Frontal cortex (tissue), 4 donors: ENCODE data around the gene SMG6. TPM values are rescaled to one million over a fixed set of nuclear protein-coding genes. Genes with fewer than 3 reads are reported as not detected.
"Not testable (repeated sequence)": the region's sequence is repeated elsewhere in the genome, so short reads cannot be mapped to it uniquely, and the experiment has no call there.

Experiments
- DNase-seq, 2 donors: peaks; one replicate each; pipeline ENCODE4 v3.0.0; 2012; ENCODE audit warnings: low spot score in 2 of 2
- FAIRE-seq: peaks from 2 replicates; lab custom pipeline; 2012; peaks lifted over from hg19 to GRCh38; lab: Jason Lieb, UNC
- total RNA-seq: library from RNA; depleted of rRNA; stranded (reverse); fragments of >200 nt; gene quantifications from one replicate; pipeline ENCODE4 v1.2.3, GENCODE V29; 2014
- donor health status: control.
- donor health status: control.
- donor health status: control.

The SMG6 gene
- total RNA-seq, 1 donor from 2014 or later = 17.5 TPM

DNA sequence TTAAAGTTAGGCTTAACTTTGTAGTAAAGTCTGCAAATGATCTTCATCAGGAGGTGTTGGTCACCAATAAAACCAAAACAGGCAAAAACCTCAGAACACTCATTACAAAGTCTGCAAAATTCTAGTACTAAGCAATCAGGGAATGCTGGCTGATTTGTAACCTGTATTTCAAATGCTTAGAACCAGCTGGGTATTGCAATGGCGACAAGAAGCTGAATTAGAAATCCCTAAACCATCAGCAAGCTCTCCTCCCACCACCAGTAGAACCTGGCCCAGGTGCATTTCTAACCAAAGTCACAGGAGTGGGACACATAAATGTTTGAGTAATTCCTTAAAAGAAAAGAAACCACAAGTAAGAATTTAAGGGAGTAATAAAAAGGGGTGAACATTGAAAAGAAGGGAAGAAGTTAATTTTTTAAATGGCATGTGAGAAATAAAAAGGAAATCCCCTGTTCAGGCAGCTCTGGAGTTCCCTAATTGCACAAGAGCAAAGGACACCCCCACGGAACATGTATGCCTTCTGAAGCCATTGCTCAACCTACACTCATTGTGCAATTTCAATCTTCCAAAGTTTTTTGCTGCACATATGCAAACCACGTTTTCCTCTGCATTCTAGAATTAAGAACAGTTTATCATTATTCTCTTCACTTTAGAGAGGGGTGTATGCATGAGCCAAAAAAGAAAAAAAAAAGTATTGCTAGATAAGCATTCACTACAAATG lies 145.8 kb downstream of the SMG6 start:
- FAIRE-seq (no peak), DNase-seq (no peak)

GRCh38 chr17:2157081-2157480 lies 146.5 kb downstream of the SMG6 start:
- DNase-seq = no peak
- FAIRE-seq = no peak

GRCh38 chr17:2156666-2157065 lies 146.9 kb downstream of the SMG6 start:
- no peak for DNase-seq
- no peak for FAIRE-seq

- DNase-seq (no peak), FAIRE-seq (no peak)
These were observed 148.0 kb downstream of the SMG6 start for GRCh38 chr17:2155573-2155972.

GRCh38 chr17:2151358-2152033 lies 152.1 kb downstream of the SMG6 start:
- FAIRE-seq = no peak
- no peak for DNase-seq

GRCh38 chr17:2150806-2151205 lies 152.8 kb downstream of the SMG6 start:
- no peak for DNase-seq
- no peak for FAIRE-seq

- DNase-seq (no peak), FAIRE-seq (no peak)
These were observed 153.7 kb downstream of the SMG6 start for GRCh38 chr17:2149934-2150333.

DNA sequence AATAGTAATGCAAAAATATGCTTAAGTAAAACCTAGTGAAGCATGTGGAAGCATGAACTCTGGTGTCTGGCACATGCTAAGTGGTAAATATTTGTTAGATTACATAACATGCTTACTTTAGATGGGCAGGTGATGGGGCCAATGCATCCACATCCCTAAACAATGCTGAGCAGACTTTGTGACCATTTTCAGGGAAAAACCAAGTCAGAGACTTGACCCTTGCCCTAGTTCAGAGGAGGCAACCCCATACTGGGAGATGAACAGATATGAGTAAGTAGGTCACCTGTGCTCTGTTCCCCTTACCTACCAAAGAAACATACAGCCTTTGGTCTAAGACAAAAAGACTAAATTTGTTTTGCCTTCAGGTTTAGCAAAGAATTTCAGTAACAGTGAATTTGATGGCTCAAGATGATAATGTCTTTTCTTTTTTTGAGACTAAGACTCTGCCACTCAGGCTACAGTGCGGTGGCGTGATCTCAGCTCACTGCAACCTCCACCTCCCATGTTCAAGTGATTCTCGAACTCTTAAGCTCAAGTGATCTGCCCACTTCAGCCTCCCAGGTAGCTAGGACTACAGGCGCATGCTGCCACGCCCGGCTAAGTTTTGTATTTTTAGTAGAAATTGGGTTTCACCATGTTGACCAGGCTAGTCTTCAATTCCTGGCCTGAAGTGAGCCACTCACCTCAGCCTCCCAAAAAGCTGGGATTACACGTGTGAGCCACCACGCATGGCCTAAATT lies 157.3 kb downstream of the SMG6 start:
- FAIRE-seq = no peak
- no peak for DNase-seq

GRCh38 chr17:2144701-2145100 lies 158.9 kb downstream of the SMG6 start:
- no peak for DNase-seq
- no peak for FAIRE-seq

DNA sequence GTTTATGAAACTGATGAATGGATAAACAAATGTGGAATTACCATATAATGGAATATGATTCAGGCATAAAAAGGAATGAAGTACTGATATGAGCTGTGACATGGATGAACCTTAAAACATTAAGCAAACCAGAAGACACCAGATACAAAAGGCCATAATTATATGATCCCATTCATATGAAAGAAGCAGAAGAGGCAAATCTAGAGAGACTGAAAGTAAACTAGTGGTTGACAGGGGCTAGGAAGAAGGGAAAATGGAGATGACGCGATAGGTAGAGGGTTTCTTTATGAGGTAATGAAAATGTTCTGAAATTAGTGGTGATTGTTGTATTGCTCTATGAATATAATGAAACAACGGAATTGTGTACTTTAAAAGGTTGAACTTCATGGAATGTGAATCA lies 160.3 kb downstream of the SMG6 start:
- DNase-seq (no peak), FAIRE-seq (no peak)

DNA sequence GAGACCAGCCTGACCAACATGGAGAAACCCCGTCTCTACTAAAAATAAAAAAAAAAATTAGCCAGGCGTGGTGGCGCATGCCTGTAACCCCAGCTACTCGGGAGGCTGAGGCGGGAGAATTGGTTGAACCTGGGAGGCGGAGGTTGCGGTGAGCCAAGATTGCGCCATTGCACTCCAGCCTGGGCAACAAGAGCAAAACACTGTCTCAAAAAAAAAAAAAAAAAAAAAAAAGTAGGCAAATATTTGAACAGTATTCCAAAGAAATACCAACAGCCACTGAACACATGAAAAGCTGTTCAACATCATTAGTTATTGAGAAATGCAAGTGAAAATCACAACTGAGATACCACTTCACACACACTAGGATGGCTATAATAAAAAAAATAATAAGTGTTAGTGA lies 160.9 kb downstream of the SMG6 start:
- FAIRE-seq, DNase-seq: not testable (repeated sequence)

DNA sequence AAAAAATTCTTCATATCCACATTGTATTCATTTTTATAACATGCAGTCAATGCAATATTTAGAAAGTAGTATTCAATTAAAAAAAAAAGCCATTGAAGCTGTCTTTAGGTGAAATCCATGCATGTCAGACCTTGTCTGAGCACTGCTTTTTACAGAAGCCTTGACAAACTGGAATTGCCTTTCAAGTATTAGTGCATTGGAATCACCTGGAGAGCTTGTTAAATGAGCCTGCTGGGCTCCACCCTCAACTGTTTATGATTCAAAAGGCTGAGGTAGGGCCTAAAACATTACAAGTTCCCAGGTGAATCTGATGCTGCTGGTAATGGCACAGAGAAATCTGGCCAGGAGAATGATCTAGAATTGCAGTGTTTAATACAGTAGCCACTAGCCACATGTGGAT lies 162.9 kb downstream of the SMG6 start:
- FAIRE-seq (no peak), DNase-seq (no peak)

- FAIRE-seq (no peak), DNase-seq (no peak)
These were observed 164.8 kb downstream of the SMG6 start for GRCh38 chr17:2138761-2139160.

DNA sequence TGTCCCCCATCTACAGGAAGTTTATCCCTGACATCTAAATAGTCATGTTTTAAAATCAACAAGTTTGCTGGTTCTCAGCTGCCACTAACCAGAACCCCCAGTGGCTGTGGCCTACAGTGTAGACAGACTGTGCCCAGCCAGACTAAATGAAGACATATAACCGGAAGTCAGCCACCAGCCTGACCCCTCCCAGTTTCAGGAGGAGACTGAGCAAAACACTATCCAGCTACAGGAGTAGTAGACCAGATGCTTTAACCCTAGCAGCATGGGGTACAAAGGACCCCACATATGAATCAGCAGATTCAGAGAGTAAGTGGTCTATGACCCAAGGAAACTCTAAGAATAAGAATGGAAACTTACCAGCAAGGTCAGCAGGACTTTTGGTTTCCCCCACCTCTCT lies 165.3 kb downstream of the SMG6 start:
- no peak for DNase-seq
- no peak for FAIRE-seq

DNA sequence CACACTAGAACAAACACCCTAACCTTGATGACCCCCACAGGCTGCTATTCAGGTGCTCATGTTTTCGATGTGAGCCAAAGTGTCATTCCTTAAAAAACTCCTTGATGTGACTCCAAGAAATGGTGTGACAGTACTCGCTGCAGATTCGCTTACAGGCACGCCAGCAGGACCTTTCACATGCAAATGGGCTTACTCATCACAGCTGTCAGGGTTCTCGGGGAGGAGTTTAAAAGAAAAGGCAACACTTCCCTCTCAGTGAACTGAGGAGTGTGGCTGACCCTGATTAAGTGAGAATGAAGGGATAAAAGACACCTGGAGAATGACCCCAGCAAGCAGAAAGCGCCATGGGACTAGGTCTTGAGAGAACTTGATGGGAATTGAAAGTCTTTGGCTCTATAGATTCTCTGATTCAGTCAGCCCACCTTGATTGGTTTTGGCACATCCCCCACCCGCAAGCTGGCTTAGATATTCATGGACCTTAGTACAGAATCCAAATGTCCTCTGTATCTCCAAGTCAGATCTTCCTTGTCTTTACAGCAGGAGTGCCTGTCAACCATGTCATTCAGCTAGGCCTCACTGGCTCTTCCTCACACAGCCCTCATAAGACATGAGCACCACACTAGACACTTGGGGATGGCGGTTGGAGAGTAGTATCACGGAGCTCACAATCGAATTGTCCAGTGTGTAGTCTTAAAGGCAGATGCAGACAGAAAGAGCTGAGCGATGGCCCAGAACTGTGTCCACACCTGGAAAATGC lies 166.1 kb downstream of the SMG6 start:
- no peak for DNase-seq
- FAIRE-seq = no peak

GRCh38 chr17:2136241-2136640 lies 167.3 kb downstream of the SMG6 start:
- no peak for FAIRE-seq
- no peak for DNase-seq

- no peak for FAIRE-seq
- no peak for DNase-seq
These were observed 175.6 kb downstream of the SMG6 start for GRCh38 chr17:2128011-2128410.

DNA sequence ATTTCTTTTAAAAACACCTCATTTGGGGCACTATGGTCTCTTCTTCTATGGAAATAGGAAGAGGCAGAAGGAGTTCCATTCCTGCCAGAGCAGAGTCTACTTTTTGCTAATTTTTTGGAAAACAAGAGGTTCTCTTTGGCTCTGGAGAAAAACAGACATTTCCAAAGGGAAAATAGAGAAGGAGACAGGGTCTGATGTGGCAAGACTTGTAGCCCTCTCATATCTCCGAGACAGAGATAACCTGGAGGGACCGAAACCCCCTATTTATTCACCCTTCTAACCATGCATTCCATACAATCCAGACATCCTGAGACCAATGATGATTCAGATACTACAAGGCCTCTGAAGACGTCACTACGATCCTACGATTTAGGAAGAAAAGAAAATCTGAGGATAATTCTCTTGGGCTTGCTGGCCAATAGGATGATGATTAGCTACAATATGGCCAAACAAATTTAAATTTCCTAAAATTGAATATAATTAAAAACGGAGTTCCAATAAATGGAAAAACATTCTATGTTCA lies 178.5 kb downstream of the SMG6 start:
- FAIRE-seq = no peak
- no peak for DNase-seq

- FAIRE-seq = no peak
- no peak for DNase-seq
These were observed 179.2 kb downstream of the SMG6 start for GRCh38 chr17:2124391-2124790.
